HG03108 (cell line): ENCODE results near the gene MRM1.

Experiments used
- ATAC-seq: cut with Tn5 transposase; IDR thresholded peaks from one replicate; pipeline ENCODE4 v1.9.1; 2021; ENCODE audit warnings: moderate library complexity; ENCODE audit not compliant: unreplicated experiment

Gene MRM1

GRCh38 chr17:36629252-36629847 is 28.0 kb downstream of the MRM1 start:
- ATAC-seq = no peak

- no peak for ATAC-seq
These were observed 28.7 kb downstream of the MRM1 start for GRCh38 chr17:36629970-36630502.

- ATAC-seq = no peak
These were observed 29.6 kb downstream of the MRM1 start for GRCh38 chr17:36631022-36631421.

- ATAC-seq = no peak
These were observed 31.8 kb downstream of the MRM1 start for GRCh38 chr17:36632916-36633771.

- no peak for ATAC-seq
These were observed 39.0 kb downstream of the MRM1 start for GRCh38 chr17:36640346-36640745.

- ATAC-seq = no peak
These were observed 39.5 kb downstream of the MRM1 start for GRCh38 chr17:36640836-36641235.

GRCh38 chr17:36641331-36641876 is 40.0 kb downstream of the MRM1 start:
- no peak for ATAC-seq

GRCh38 chr17:36641877-36642845 is 40.8 kb downstream of the MRM1 start:
- ATAC-seq = no peak

GRCh38 chr17:36643086-36643685 is 41.8 kb downstream of the MRM1 start:
- ATAC-seq = no peak

- no peak for ATAC-seq
These were observed 44.0 kb downstream of the MRM1 start for GRCh38 chr17:36645422-36645821.

GRCh38 chr17:36647636-36648035 is 46.3 kb downstream of the MRM1 start:
- no peak for ATAC-seq

GRCh38 chr17:36650096-36650775 is 48.9 kb downstream of the MRM1 start:
- no peak for ATAC-seq

- no peak for ATAC-seq
These were observed 52.0 kb downstream of the MRM1 start for GRCh38 chr17:36653374-36653773.

- ATAC-seq = no peak
These were observed 52.5 kb downstream of the MRM1 start for GRCh38 chr17:36653856-36654255.

GRCh38 chr17:36655726-36656125 is 54.3 kb downstream of the MRM1 start:
- ATAC-seq = no peak

GRCh38 chr17:36657390-36657762 is 56.0 kb downstream of the MRM1 start:
- ATAC-seq = no peak

- no peak for ATAC-seq
These were observed 56.5 kb downstream of the MRM1 start for GRCh38 chr17:36657763-36658490.
